Measurements from ENCODE around the gene XYLT1.

Gene XYLT1

GRCh38 chr16:17246268-17246885, 224.4 kb downstream of the XYLT1 start:
- DNase-seq (ENCODE audit: low spot score), result no peak
- in situ Hi-C loops (cut with MboI; ENCODE audit: low pct_unique_long_range_greater_than_20kb, low sequenced_read_pairs, unreplicated experiment), result no loop called here
- no peak for TF ChIP-seq CTCF (IDR thresholded peaks at IDR 0.05; ENCODE audit: extremely low read depth, insufficient read depth, missing control alignments)

DNA sequence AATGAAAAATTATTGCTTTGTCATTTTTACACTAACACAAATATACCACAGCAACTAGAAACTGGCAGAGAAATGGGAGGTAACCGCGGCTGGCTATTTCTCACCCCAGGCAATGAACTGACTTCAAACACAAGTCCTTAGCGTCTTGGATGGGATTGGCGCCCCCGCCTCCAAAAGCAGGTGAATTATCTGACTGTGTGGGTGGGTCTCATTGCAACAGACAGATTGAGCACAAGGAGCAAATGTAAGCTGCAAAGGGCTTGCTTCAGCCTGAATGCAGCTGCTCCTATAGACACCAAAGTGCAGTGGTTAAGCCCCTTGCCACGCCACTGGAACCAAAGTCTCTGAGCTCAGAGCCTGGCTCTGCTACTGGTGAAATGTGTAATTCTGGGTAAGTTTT, 225.0 kb downstream of the XYLT1 start:
- TF ChIP-seq CTCF (IDR thresholded peaks at IDR 0.05; ENCODE audit: extremely low read depth, insufficient read depth, missing control alignments), result no peak
- in situ Hi-C loops (cut with MboI; ENCODE audit: low pct_unique_long_range_greater_than_20kb, low sequenced_read_pairs, unreplicated experiment), result no loop called here
- DNase-seq (ENCODE audit: low spot score), result no peak

DNA sequence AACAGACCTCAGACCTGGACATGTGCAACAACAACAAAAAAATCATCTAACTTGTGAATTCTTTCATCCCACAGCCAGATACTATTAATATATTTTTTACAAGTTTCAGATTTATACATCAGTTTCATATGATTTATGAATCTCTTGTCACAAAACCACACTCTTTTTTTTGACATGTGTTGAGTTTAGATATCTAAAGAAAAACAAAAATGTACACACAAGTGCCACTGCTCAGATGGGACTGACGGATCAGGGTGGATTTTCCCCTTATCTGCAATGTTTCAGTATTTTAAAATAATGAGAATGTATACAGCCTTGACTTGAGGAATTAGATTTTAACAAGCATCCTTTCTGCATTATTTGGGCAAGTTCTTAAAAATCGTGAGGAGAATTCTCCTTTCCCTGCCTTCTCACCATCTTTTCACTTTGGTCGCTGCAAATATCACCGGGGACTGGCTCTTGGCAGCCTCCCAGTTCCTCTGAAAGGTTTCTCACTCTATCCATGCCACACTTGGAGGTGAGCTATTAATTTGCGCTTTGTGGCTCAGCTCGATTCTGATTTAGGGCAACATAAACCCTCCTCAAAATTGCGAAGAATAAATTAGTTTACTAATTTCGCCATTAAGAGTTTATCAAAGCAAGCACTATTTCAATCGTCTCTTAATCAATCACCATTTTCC, 225.7 kb downstream of the XYLT1 start:
- in situ Hi-C loops (cut with MboI; ENCODE audit: low pct_unique_long_range_greater_than_20kb, low sequenced_read_pairs, unreplicated experiment), result no loop called here
- TF ChIP-seq CTCF (IDR thresholded peaks at IDR 0.05; ENCODE audit: extremely low read depth, insufficient read depth, missing control alignments), result no peak
- DNase-seq (ENCODE audit: low spot score), result no peak

DNA sequence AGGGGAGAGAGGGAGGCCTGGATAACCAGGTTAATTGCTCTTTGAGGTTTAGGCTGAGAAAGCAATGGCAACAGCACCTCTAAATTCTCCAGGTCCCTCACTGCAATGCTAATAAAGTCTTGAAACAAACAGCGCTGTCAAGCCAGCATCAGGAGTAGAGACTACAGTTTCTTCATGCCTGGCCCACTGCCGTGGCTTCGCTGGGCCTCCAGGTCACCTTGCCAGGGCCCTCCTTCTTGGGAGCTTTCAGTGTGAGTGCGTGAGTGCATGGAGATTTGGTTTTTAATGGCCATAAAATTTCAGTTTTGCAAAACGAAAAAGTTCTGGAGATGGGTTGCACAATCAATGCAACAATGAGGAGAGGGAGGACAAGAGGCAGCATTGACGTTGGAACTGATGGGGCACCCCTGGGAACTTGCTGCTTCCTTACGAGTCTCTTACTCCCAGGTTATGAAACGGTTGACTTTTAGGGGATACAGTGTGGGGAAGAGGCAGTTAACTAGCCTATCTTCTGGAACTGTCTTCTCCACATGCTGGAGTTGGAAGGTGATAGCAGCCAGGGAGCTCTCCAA, 229.4 kb downstream of the XYLT1 start:
- TF ChIP-seq CTCF (IDR thresholded peaks at IDR 0.05; ENCODE audit: extremely low read depth, insufficient read depth, missing control alignments), result no peak
- in situ Hi-C loops (cut with MboI; ENCODE audit: low pct_unique_long_range_greater_than_20kb, low sequenced_read_pairs, unreplicated experiment), result no loop called here
- DNase-seq (ENCODE audit: low spot score), result no peak

- TF ChIP-seq CTCF (IDR thresholded peaks at IDR 0.05; ENCODE audit: extremely low read depth, insufficient read depth, missing control alignments), result no peak
- in situ Hi-C loops (cut with MboI; ENCODE audit: low pct_unique_long_range_greater_than_20kb, low sequenced_read_pairs, unreplicated experiment), result no loop called here
- peak; percentile 35 for DNase-seq (ENCODE audit: low spot score)
Measured at GRCh38 chr16:17238285-17239028, 232.3 kb downstream of the XYLT1 start.

GRCh38 chr16:17237350-17237944, 233.3 kb downstream of the XYLT1 start:
- TF ChIP-seq CTCF (IDR thresholded peaks at IDR 0.05; ENCODE audit: extremely low read depth, insufficient read depth, missing control alignments), result no peak
- in situ Hi-C loops (cut with MboI; ENCODE audit: low pct_unique_long_range_greater_than_20kb, low sequenced_read_pairs, unreplicated experiment), result no loop called here
- no peak for DNase-seq (ENCODE audit: low spot score)

Measured in GM13977 (cell line).